WTC11 (cell line): ENCODE measurements around the gene BLOC1S1. TPM values are rescaled to one million over a fixed set of nuclear protein-coding genes. Genes with fewer than 3 reads are reported as not detected.

Source experiments
- ATAC-seq: fragments of 200-7000 bp; cut with Tn5 transposase; 2 replicates; pipeline ENCODE4 v1.10.0; 2021; ENCODE audit warnings: mild to moderate bottlenecking, moderate library complexity
- CTCF ChIA-PET: fragments of 300-600 bp; sonication (Branson Sonifier 250); formaldehyde crosslinking; loops from one replicate; lab custom pipeline; 2021; ENCODE audit warnings: antibody characterized with exemption; lab: Charles Lee
- POLR2A ChIA-PET: fragments of 350-600 bp; sonication (Branson Sonifier 250); formaldehyde crosslinking; loops from one replicate; lab custom pipeline; 2021; ENCODE audit warnings: antibody characterized with exemption; lab: Charles Lee
- DNase-seq: peaks from one replicate; pipeline ENCODE4 v3.0.0; 2021; ENCODE audit warnings: low spot score
- H3K27ac Mint-ChIP-seq: 2 replicates; pipeline ENCODE4 v1.8.0; 2021; ENCODE audit warnings: mixed read lengths
- H3K27me3 Mint-ChIP-seq: 2 replicates; pipeline ENCODE4 v1.8.0; 2021; ENCODE audit warnings: low read depth, mild to moderate bottlenecking, moderate library complexity, mixed read lengths
- H3K36me3 Mint-ChIP-seq: 2 replicates; pipeline ENCODE4 v1.8.0; 2021; ENCODE audit warnings: mixed read lengths
- H3K4me1 Mint-ChIP-seq: 2 replicates; pipeline ENCODE4 v1.8.0; 2022; ENCODE audit warnings: mixed read lengths
- H3K4me3 Mint-ChIP-seq: 2 replicates; pipeline ENCODE4 v1.8.0; 2021; ENCODE audit warnings: mild to moderate bottlenecking, moderate library complexity, mixed read lengths
- H3K9me3 Mint-ChIP-seq: 2 replicates; pipeline ENCODE4 v1.8.0; 2021; ENCODE audit warnings: mixed read lengths
- ATF1 ChIP-seq: sonication (generic); formaldehyde crosslinking; IDR thresholded peaks from 2 replicates; pipeline ENCODE4 v1.8.1; 2023; ENCODE audit warnings: mild to moderate bottlenecking, moderate library complexity, missing genetic modification reagents
- CBFB ChIP-seq: sonication (generic); formaldehyde crosslinking; IDR thresholded peaks from 2 replicates; pipeline ENCODE4 v1.8.1; 2022; ENCODE audit warnings: mild to moderate bottlenecking, low read depth, missing genetic modification reagents
- JUN ChIP-seq: sonication (generic); formaldehyde crosslinking; IDR thresholded peaks from 2 replicates; pipeline ENCODE4 v1.8.0; 2023; ENCODE audit warnings: mild to moderate bottlenecking, missing genetic modification reagents
- KAT7 ChIP-seq: sonication (generic); formaldehyde crosslinking; IDR thresholded peaks from 2 replicates; pipeline ENCODE4 v1.8.1; 2023; ENCODE audit warnings: missing genetic modification reagents, mild to moderate bottlenecking, borderline replicate concordance
- NR2C2 ChIP-seq: sonication (generic); formaldehyde crosslinking; IDR thresholded peaks from 2 replicates; pipeline ENCODE4 v1.8.0; 2022; ENCODE audit warnings: mild to moderate bottlenecking, missing genetic modification reagents
- OVOL2 ChIP-seq: fragments of 250-450 bp; sonication (Bioruptor Pico); IDR thresholded peaks from 2 replicates; pipeline ENCODE4 v1.9.0; 2021; ENCODE audit warnings: mild to moderate bottlenecking, borderline replicate concordance
- RELA ChIP-seq: sonication (generic); formaldehyde crosslinking; IDR thresholded peaks from 2 replicates; pipeline ENCODE4 v1.8.1; 2022; ENCODE audit warnings: missing genetic modification reagents, mild to moderate bottlenecking, borderline replicate concordance
- RORB ChIP-seq: fragments of 250-450 bp; sonication (Bioruptor Pico); IDR thresholded peaks from 2 replicates; pipeline ENCODE4 v1.9.0; 2021; ENCODE audit warnings: mild to moderate bottlenecking
- ZNF671 ChIP-seq: fragments of 250-450 bp; sonication (Bioruptor Pico); IDR thresholded peaks from 2 replicates; pipeline ENCODE4 v1.8.0; 2021; ENCODE audit warnings: mild to moderate bottlenecking
- total RNA-seq: library from RNA; stranded (reverse); gene quantifications from 3 replicates; pipeline ENCODE4 v1.2.3, GENCODE V29; 2021
- TF ChIP-seq, protein P1 (sequence below): fragments of 200-600 bp; IDR thresholded peaks from 2 replicates; pipeline ENCODE4 v1.8.0; 2022; ENCODE audit warnings: antibody characterized with exemption
- TF ChIP-seq, protein P2 (sequence below): fragments of 250-450 bp; sonication (Bioruptor Pico); IDR thresholded peaks from 2 replicates; pipeline ENCODE4 v1.8.0; 2021; ENCODE audit warnings: mild to moderate bottlenecking
- TF ChIP-seq, protein P3 (sequence below): sonication (generic); formaldehyde crosslinking; IDR thresholded peaks from 2 replicates; pipeline ENCODE4 v1.8.1; 2023; ENCODE audit warnings: mild to moderate bottlenecking, missing genetic modification reagents
- TF ChIP-seq, protein P4 (sequence below): sonication (generic); formaldehyde crosslinking; IDR thresholded peaks from 2 replicates; pipeline ENCODE4 v1.8.0; 2022; ENCODE audit warnings: mild to moderate bottlenecking, missing genetic modification reagents
- TF ChIP-seq, protein P5 (sequence below): sonication (generic); formaldehyde crosslinking; IDR thresholded peaks from 2 replicates; pipeline ENCODE4 v1.8.0; 2022; ENCODE audit warnings: missing genetic modification reagents
- TF ChIP-seq, protein P6 (sequence below): sonication (generic); formaldehyde crosslinking; IDR thresholded peaks from 2 replicates; pipeline ENCODE4 v1.8.0; 2023; ENCODE audit warnings: mild to moderate bottlenecking, missing genetic modification reagents
- TF ChIP-seq, protein P7 (sequence below): fragments of 250-450 bp; sonication (Bioruptor Pico); IDR thresholded peaks from 2 replicates; pipeline ENCODE4 v1.9.0; 2021; ENCODE audit warnings: mild to moderate bottlenecking, borderline replicate concordance
- TF ChIP-seq, protein P8 (sequence below): sonication (generic); formaldehyde crosslinking; IDR thresholded peaks from 2 replicates; pipeline ENCODE4 v1.8.1; 2022; ENCODE audit warnings: mild to moderate bottlenecking, moderate library complexity, missing genetic modification reagents
- TF ChIP-seq, protein P9 (sequence below): fragments of 250-450 bp; sonication (Bioruptor Pico); conservative IDR thresholded peaks from 2 replicates; pipeline ENCODE4 v1.9.0; 2021; ENCODE audit warnings: mild to moderate bottlenecking

The BLOC1S1 gene
- total RNA-seq, 1 experiment from 2014 or later: 81.9 TPM

DNA sequence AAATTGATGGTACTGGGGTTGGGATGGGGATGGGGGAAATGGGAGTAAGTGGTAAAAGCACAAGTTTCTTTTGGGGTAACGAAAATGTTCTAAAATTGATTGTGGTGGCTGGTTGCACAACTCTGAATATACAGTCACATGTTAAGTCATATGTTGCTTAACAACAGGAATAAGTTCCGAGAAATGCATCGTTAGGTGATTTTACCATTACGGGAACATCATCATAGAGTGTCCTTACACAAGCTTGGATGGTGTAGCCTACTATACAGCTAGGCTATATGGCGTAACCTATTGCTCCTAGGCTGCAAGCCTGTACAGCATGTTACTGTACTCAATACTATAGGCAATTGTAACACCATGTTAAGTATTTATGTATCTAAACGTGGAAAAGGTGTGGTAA is 39.1 kb upstream of the BLOC1S1 start:
- ChIA-PET CTCF (interaction anchor here (0.6 to 2.0 kb wide), 5 partner anchors 20 to 62 kb away, joined by 3 to 7 read pairs (median 4); partner anchors contain the start of gene RDH5), POLR2A (no interaction called here)
- DNase-seq: no peak
- no peak for ATAC-seq
- H3K27me3 Mint-ChIP-seq: peaks cover 25% of the 10 kb centered on the region
- H3K9me3 Mint-ChIP-seq: no peaks in the 10 kb centered on the region
- H3K27ac Mint-ChIP-seq: no peak overlapping the region
- H3K4me1 Mint-ChIP-seq: peaks cover 10% of the 10 kb centered on the region
- no peaks in the 10 kb centered on the region for H3K36me3 Mint-ChIP-seq
- no peak overlapping the region for H3K4me3 Mint-ChIP-seq
- no peak for TF ChIP-seq JUN (CRISPR knock-in tag)
- TF ChIP-seq, protein P1, sequence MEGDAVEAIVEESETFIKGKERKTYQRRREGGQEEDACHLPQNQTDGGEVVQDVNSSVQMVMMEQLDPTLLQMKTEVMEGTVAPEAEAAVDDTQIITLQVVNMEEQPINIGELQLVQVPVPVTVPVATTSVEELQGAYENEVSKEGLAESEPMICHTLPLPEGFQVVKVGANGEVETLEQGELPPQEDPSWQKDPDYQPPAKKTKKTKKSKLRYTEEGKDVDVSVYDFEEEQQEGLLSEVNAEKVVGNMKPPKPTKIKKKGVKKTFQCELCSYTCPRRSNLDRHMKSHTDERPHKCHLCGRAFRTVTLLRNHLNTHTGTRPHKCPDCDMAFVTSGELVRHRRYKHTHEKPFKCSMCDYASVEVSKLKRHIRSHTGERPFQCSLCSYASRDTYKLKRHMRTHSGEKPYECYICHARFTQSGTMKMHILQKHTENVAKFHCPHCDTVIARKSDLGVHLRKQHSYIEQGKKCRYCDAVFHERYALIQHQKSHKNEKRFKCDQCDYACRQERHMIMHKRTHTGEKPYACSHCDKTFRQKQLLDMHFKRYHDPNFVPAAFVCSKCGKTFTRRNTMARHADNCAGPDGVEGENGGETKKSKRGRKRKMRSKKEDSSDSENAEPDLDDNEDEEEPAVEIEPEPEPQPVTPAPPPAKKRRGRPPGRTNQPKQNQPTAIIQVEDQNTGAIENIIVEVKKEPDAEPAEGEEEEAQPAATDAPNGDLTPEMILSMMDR: no peak
- TF ChIP-seq, protein P2, sequence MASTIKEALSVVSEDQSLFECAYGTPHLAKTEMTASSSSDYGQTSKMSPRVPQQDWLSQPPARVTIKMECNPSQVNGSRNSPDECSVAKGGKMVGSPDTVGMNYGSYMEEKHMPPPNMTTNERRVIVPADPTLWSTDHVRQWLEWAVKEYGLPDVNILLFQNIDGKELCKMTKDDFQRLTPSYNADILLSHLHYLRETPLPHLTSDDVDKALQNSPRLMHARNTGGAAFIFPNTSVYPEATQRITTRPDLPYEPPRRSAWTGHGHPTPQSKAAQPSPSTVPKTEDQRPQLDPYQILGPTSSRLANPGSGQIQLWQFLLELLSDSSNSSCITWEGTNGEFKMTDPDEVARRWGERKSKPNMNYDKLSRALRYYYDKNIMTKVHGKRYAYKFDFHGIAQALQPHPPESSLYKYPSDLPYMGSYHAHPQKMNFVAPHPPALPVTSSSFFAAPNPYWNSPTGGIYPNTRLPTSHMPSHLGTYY (CRISPR knock-in tag): no peak
- TF ChIP-seq ZNF671: no peak
- TF ChIP-seq, protein P3, sequence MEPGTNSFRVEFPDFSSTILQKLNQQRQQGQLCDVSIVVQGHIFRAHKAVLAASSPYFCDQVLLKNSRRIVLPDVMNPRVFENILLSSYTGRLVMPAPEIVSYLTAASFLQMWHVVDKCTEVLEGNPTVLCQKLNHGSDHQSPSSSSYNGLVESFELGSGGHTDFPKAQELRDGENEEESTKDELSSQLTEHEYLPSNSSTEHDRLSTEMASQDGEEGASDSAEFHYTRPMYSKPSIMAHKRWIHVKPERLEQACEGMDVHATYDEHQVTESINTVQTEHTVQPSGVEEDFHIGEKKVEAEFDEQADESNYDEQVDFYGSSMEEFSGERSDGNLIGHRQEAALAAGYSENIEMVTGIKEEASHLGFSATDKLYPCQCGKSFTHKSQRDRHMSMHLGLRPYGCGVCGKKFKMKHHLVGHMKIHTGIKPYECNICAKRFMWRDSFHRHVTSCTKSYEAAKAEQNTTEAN (CRISPR knock-in tag): no peak
- no peak for TF ChIP-seq NR2C2 (CRISPR knock-in tag)
- TF ChIP-seq, protein P4, sequence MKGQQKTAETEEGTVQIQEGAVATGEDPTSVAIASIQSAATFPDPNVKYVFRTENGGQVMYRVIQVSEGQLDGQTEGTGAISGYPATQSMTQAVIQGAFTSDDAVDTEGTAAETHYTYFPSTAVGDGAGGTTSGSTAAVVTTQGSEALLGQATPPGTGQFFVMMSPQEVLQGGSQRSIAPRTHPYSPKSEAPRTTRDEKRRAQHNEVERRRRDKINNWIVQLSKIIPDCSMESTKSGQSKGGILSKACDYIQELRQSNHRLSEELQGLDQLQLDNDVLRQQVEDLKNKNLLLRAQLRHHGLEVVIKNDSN (CRISPR knock-in tag): no peak
- TF ChIP-seq, protein P5, sequence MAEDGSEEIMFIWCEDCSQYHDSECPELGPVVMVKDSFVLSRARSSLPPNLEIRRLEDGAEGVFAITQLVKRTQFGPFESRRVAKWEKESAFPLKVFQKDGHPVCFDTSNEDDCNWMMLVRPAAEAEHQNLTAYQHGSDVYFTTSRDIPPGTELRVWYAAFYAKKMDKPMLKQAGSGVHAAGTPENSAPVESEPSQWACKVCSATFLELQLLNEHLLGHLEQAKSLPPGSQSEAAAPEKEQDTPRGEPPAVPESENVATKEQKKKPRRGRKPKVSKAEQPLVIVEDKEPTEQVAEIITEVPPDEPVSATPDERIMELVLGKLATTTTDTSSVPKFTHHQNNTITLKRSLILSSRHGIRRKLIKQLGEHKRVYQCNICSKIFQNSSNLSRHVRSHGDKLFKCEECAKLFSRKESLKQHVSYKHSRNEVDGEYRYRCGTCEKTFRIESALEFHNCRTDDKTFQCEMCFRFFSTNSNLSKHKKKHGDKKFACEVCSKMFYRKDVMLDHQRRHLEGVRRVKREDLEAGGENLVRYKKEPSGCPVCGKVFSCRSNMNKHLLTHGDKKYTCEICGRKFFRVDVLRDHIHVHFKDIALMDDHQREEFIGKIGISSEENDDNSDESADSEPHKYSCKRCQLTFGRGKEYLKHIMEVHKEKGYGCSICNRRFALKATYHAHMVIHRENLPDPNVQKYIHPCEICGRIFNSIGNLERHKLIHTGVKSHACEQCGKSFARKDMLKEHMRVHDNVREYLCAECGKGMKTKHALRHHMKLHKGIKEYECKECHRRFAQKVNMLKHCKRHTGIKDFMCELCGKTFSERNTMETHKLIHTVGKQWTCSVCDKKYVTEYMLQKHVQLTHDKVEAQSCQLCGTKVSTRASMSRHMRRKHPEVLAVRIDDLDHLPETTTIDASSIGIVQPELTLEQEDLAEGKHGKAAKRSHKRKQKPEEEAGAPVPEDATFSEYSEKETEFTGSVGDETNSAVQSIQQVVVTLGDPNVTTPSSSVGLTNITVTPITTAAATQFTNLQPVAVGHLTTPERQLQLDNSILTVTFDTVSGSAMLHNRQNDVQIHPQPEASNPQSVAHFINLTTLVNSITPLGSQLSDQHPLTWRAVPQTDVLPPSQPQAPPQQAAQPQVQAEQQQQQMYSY: no peak
- TF ChIP-seq, protein P6, sequence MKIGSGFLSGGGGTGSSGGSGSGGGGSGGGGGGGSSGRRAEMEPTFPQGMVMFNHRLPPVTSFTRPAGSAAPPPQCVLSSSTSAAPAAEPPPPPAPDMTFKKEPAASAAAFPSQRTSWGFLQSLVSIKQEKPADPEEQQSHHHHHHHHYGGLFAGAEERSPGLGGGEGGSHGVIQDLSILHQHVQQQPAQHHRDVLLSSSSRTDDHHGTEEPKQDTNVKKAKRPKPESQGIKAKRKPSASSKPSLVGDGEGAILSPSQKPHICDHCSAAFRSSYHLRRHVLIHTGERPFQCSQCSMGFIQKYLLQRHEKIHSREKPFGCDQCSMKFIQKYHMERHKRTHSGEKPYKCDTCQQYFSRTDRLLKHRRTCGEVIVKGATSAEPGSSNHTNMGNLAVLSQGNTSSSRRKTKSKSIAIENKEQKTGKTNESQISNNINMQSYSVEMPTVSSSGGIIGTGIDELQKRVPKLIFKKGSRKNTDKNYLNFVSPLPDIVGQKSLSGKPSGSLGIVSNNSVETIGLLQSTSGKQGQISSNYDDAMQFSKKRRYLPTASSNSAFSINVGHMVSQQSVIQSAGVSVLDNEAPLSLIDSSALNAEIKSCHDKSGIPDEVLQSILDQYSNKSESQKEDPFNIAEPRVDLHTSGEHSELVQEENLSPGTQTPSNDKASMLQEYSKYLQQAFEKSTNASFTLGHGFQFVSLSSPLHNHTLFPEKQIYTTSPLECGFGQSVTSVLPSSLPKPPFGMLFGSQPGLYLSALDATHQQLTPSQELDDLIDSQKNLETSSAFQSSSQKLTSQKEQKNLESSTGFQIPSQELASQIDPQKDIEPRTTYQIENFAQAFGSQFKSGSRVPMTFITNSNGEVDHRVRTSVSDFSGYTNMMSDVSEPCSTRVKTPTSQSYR (CRISPR knock-in tag): no peak
- TF ChIP-seq KAT7 (CRISPR knock-in tag): no peak
- TF ChIP-seq, protein P7, sequence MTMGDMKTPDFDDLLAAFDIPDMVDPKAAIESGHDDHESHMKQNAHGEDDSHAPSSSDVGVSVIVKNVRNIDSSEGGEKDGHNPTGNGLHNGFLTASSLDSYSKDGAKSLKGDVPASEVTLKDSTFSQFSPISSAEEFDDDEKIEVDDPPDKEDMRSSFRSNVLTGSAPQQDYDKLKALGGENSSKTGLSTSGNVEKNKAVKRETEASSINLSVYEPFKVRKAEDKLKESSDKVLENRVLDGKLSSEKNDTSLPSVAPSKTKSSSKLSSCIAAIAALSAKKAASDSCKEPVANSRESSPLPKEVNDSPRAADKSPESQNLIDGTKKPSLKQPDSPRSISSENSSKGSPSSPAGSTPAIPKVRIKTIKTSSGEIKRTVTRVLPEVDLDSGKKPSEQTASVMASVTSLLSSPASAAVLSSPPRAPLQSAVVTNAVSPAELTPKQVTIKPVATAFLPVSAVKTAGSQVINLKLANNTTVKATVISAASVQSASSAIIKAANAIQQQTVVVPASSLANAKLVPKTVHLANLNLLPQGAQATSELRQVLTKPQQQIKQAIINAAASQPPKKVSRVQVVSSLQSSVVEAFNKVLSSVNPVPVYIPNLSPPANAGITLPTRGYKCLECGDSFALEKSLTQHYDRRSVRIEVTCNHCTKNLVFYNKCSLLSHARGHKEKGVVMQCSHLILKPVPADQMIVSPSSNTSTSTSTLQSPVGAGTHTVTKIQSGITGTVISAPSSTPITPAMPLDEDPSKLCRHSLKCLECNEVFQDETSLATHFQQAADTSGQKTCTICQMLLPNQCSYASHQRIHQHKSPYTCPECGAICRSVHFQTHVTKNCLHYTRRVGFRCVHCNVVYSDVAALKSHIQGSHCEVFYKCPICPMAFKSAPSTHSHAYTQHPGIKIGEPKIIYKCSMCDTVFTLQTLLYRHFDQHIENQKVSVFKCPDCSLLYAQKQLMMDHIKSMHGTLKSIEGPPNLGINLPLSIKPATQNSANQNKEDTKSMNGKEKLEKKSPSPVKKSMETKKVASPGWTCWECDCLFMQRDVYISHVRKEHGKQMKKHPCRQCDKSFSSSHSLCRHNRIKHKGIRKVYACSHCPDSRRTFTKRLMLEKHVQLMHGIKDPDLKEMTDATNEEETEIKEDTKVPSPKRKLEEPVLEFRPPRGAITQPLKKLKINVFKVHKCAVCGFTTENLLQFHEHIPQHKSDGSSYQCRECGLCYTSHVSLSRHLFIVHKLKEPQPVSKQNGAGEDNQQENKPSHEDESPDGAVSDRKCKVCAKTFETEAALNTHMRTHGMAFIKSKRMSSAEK (CRISPR knock-in tag): no peak
- TF ChIP-seq ATF1: no peak
- no peak for TF ChIP-seq OVOL2 (CRISPR knock-in tag)
- TF ChIP-seq, protein P8, sequence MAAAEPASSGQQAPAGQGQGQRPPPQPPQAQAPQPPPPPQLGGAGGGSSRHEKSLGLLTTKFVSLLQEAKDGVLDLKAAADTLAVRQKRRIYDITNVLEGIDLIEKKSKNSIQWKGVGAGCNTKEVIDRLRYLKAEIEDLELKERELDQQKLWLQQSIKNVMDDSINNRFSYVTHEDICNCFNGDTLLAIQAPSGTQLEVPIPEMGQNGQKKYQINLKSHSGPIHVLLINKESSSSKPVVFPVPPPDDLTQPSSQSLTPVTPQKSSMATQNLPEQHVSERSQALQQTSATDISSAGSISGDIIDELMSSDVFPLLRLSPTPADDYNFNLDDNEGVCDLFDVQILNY (CRISPR knock-in tag): no peak
- TF ChIP-seq RELA (CRISPR knock-in tag): no peak
- no peak for TF ChIP-seq RORB (CRISPR knock-in tag)
- no peak for TF ChIP-seq CBFB (CRISPR knock-in tag)
- TF ChIP-seq, protein P9, sequence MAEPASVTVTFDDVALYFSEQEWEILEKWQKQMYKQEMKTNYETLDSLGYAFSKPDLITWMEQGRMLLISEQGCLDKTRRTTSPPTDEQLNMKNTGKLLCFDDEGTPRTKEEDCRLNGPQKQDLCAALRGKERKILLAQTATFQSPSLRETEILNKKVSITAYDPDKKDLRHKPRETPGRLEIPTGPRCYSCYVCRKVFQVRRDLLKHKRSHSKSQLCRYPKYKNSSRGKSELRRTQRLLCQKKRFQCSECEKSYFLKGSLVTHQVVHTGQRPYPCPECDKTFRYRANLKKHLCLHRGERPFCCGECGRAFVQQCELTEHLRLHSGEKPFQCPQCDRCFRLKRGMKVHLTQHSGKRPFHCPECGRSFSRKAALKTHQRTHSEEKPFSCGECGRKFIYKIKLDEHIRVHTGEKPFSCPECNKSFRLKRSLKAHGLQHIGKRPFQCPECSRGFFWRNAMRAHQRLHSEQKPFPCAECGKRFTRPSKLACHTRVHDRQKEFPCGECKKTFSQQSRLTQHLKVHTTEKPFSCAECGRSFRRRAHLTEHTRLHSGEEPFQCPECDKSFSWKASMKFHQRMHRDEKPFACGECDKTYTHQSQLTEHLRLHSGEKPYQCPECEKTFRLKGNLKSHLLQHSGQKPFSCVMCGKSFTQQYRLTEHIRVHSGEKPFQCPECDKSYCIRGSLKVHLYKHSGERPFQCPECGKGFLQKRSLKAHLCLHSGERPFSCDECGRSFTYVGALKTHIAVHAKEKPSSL (CRISPR knock-in tag): no peak
